ENCODE data around the gene PEX11A. TPM values are rescaled to one million over a fixed set of nuclear protein-coding genes. Genes with fewer than 3 reads are reported as not detected.

PEX11A gene
- total RNA-seq, 1 experiment from 2014 or later: 6.2 TPM

DNA sequence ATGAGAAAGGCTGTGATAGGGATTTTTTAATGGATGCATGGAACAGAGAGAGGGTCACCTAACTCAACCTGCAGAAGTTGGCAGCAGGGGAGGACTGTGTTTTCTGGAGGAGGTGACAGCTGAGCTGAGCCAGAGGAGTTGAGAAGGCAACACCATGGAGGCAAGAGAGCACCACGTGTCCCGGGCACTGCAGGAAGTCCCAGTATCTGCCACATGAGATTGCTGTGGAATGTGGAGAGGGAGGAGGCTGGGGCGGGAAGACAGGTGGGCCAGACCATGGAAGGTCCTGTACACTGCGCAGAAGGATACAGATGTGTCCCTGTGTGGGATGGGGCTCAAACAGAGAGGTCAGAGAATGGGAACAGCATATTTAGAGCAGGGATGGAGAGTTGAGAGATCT lies 45.2 kb upstream of the PEX11A start:
- DNase-seq (ENCODE audit: low read depth, low spot score): no peak
- BruUV-seq (replicated peaks): no TSS peak
- Histone ChIP-seq H3K36me3 (ENCODE audit: control insufficient read depth, insufficient read depth, low read length) (no peaks in the 10 kb centered on the region), H3K27me3 (ENCODE audit: control insufficient read depth, insufficient read depth, low read length) (no peaks in the 10 kb centered on the region), H3K27ac (ENCODE audit: low read length) (no peak overlapping the region), H3K9me3 (ENCODE audit: control insufficient read depth, insufficient read depth, low read depth, low read length) (no peaks in the 10 kb centered on the region), H3K4me3 (ENCODE audit: low read depth in 2 of 2, low read length in 2 of 2) (no peak overlapping the region), H3K4me1 (ENCODE audit: control insufficient read depth, insufficient read depth, low read length) (no peaks in the 10 kb centered on the region)
- in situ Hi-C loops (cut with HindIII; ENCODE audit: low pct_unique_long_range_greater_than_20kb, low sequenced_read_pairs): no loop called here
- no peak for ATAC-seq
- no peak for TF ChIP-seq POLR2AphosphoS5 (IDR thresholded peaks at IDR 0.05; ENCODE audit: low read depth, low read length)
- TF ChIP-seq CTCF (IDR thresholded peaks at IDR 0.05): no peak
- TF ChIP-seq SIN3A (IDR thresholded peaks at IDR 0.05; ENCODE audit: borderline replicate concordance, insufficient read depth, low read depth, low read length): no peak
- intact Hi-C loops (cut with micrococcal nuclease; ENCODE audit: unreplicated experiment): no loop called here
- ChIA-PET POLR2A (no interaction called here), CTCF (no interaction called here)

DNA sequence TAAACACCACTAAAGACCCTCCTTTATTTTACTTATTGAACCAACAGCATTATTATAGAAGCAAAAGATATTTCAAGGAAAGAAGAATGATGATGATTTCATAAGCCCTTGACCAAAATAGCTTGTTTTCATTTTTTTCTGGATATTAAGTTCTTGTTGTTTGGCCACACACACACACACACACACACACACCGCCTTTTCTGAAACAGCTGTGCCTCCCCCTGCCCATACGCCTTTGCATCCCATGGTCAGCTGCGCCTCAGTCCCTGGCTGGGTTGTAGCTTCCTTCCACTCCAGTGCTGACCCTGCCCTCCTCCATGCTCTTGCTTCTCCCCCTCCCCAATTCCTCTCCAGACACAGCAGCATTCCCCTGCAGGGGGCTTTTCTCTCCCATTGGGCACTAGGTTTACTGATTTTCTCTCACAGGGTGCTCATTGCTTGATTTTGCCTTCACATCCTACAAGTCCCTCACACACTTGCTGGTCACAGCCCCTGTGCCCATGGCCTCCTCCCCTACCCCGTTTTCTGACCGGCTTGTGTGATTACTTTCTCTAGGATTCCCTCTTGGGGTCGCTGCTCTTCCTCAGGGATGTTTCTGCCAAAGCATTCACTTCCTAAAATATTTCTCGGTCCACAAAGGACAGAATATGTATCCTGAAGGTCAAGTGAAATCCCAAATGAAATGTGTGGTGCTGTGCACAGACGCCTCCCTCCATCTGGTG lies 42.1 kb upstream of the PEX11A start:
- Histone ChIP-seq H3K4me1 (ENCODE audit: control insufficient read depth, insufficient read depth, low read length) (no peaks in the 10 kb centered on the region), H3K36me3 (ENCODE audit: control insufficient read depth, insufficient read depth, low read length) (no peaks in the 10 kb centered on the region), H3K4me3 (ENCODE audit: low read depth in 2 of 2, low read length in 2 of 2) (no peak overlapping the region), H3K9me3 (ENCODE audit: control insufficient read depth, insufficient read depth, low read depth, low read length) (no peaks in the 10 kb centered on the region), H3K27me3 (ENCODE audit: control insufficient read depth, insufficient read depth, low read length) (no peaks in the 10 kb centered on the region), H3K27ac (ENCODE audit: low read length) (no peak overlapping the region)
- in situ Hi-C loops (cut with HindIII; ENCODE audit: low pct_unique_long_range_greater_than_20kb, low sequenced_read_pairs): no loop called here
- POLR2A ChIA-PET: no interaction called here
- CTCF ChIA-PET: no interaction called here
- ATAC-seq: no peak
- no TSS peak for BruUV-seq (replicated peaks)
- TF ChIP-seq SIN3A (IDR thresholded peaks at IDR 0.05; ENCODE audit: borderline replicate concordance, insufficient read depth, low read depth, low read length) (no peak), TCF7L2 (IDR thresholded peaks at IDR 0.05; ENCODE audit: low read depth, low read length) (no peak), CTCF (IDR thresholded peaks at IDR 0.05) (no peak; the same call in 1 of the 2 replicates), POLR2AphosphoS5 (IDR thresholded peaks at IDR 0.05; ENCODE audit: low read depth, low read length) (no peak), REST (IDR thresholded peaks at IDR 0.05; ENCODE audit: insufficient read depth in 1 of 2, low read depth in 2 of 2, low read length in 1 of 2) (no peak)
- no peak for DNase-seq (ENCODE audit: low read depth, low spot score)
- intact Hi-C loops (cut with micrococcal nuclease; ENCODE audit: unreplicated experiment): no loop called here

Measured in Panc1 (cell line).